ENCODE results near the gene IKZF2. TPM values are rescaled to one million over a fixed set of nuclear protein-coding genes. Genes with fewer than 3 reads are reported as not detected.

The IKZF2 gene
- total RNA-seq, 1 experiment from 2014 or later: 26.1 TPM

- H3K4me1 Mint-ChIP-seq (ENCODE audit: low read depth, unreplicated experiment): no peaks in the 10 kb centered on the region
- H3K27me3 Mint-ChIP-seq (ENCODE audit: unreplicated experiment): no peaks in the 10 kb centered on the region
- DNase-seq: no peak
- H3K27ac Mint-ChIP-seq (ENCODE audit: unreplicated experiment): no peak overlapping the region
- intact Hi-C loops (cut with micrococcal nuclease; ENCODE audit: unreplicated experiment): no loop called here
- CTCF ChIA-PET: interaction anchor here (0.9 kb wide), 1 partner anchor 170 kb away, joined by 5 read pairs; no protein-coding TSS in a partner anchor
- BruUV-seq (replicated peaks): no TSS peak
- peaks cover 3% of the 10 kb centered on the region for H3K9me3 Mint-ChIP-seq (ENCODE audit: low read depth, unreplicated experiment)
- H3K36me3 Mint-ChIP-seq (ENCODE audit: insufficient read depth, unreplicated experiment): no peaks in the 10 kb centered on the region
- no peak for TF ChIP-seq CTCF (IDR thresholded peaks at IDR 0.05; ENCODE audit: unreplicated experiment)
- no peak overlapping the region for H3K4me3 Mint-ChIP-seq (ENCODE audit: low read depth, unreplicated experiment)
These were observed 171.6 kb downstream of the IKZF2 start for GRCh38 chr2:212979799-212980198.

GRCh38 chr2:212979046-212979612 lies 172.3 kb downstream of the IKZF2 start:
- no peak for TF ChIP-seq CTCF (IDR thresholded peaks at IDR 0.05; ENCODE audit: unreplicated experiment)
- intact Hi-C loops (cut with micrococcal nuclease; ENCODE audit: unreplicated experiment): no loop called here
- H3K27me3 Mint-ChIP-seq (ENCODE audit: unreplicated experiment): no peaks in the 10 kb centered on the region
- DNase-seq: no peak
- BruUV-seq (replicated peaks): no TSS peak
- no peaks in the 10 kb centered on the region for H3K36me3 Mint-ChIP-seq (ENCODE audit: insufficient read depth, unreplicated experiment)
- no peak overlapping the region for H3K27ac Mint-ChIP-seq (ENCODE audit: unreplicated experiment)
- CTCF ChIA-PET: no interaction called here
- peaks cover 3% of the 10 kb centered on the region for H3K9me3 Mint-ChIP-seq (ENCODE audit: low read depth, unreplicated experiment)
- no peaks in the 10 kb centered on the region for H3K4me1 Mint-ChIP-seq (ENCODE audit: low read depth, unreplicated experiment)
- H3K4me3 Mint-ChIP-seq (ENCODE audit: low read depth, unreplicated experiment): no peak overlapping the region

- Mint-ChIP-seq H3K4me1 (ENCODE audit: low read depth, unreplicated experiment) (no peaks in the 10 kb centered on the region), H3K36me3 (ENCODE audit: insufficient read depth, unreplicated experiment) (no peaks in the 10 kb centered on the region), H3K4me3 (ENCODE audit: low read depth, unreplicated experiment) (no peak overlapping the region), H3K27ac (ENCODE audit: unreplicated experiment) (no peak overlapping the region), H3K9me3 (ENCODE audit: low read depth, unreplicated experiment) (peaks cover 3% of the 10 kb centered on the region), H3K27me3 (ENCODE audit: unreplicated experiment) (no peaks in the 10 kb centered on the region)
- intact Hi-C loops (cut with micrococcal nuclease; ENCODE audit: unreplicated experiment): no loop called here
- CTCF ChIA-PET: no interaction called here
- BruUV-seq (replicated peaks): no TSS peak
- TF ChIP-seq CTCF (IDR thresholded peaks at IDR 0.05; ENCODE audit: unreplicated experiment): no peak
- no peak for DNase-seq
These were observed 174.3 kb downstream of the IKZF2 start for GRCh38 chr2:212977152-212977551.

- no peaks in the 10 kb centered on the region for H3K36me3 Mint-ChIP-seq (ENCODE audit: insufficient read depth, unreplicated experiment)
- H3K27me3 Mint-ChIP-seq (ENCODE audit: unreplicated experiment): no peaks in the 10 kb centered on the region
- no peak overlapping the region for H3K27ac Mint-ChIP-seq (ENCODE audit: unreplicated experiment)
- no peak overlapping the region for H3K4me3 Mint-ChIP-seq (ENCODE audit: low read depth, unreplicated experiment)
- no peak for TF ChIP-seq CTCF (IDR thresholded peaks at IDR 0.05; ENCODE audit: unreplicated experiment)
- H3K4me1 Mint-ChIP-seq (ENCODE audit: low read depth, unreplicated experiment): no peaks in the 10 kb centered on the region
- intact Hi-C loops (cut with micrococcal nuclease; ENCODE audit: unreplicated experiment): no loop called here
- BruUV-seq (replicated peaks): no TSS peak
- DNase-seq: no peak
- peaks cover 3% of the 10 kb centered on the region for H3K9me3 Mint-ChIP-seq (ENCODE audit: low read depth, unreplicated experiment)
- CTCF ChIA-PET: no interaction called here
These were observed 176.1 kb downstream of the IKZF2 start for GRCh38 chr2:212975333-212975732.

Measured in Calu3 (cell line).